IPS-18a (cell line): ENCODE measurements around the gene FAM184A.

Experiments
- H3K27ac ChIP-seq: one replicate; pipeline ENCODE4 v1.5.1; 2013; ENCODE audit warnings: low read length
- H3K27me3 ChIP-seq: one replicate; pipeline ENCODE4 v1.6.1; 2013; ENCODE audit warnings: mild to moderate bottlenecking, low read length; ENCODE audit not compliant: control insufficient read depth, insufficient read depth
- H3K36me3 ChIP-seq: one replicate; pipeline ENCODE4 v1.6.1; 2013; ENCODE audit warnings: low read depth, low read length; ENCODE audit not compliant: control insufficient read depth
- H3K4me1 ChIP-seq: one replicate; pipeline ENCODE4 v1.6.1; 2013; ENCODE audit warnings: low read depth, low read length; ENCODE audit not compliant: control insufficient read depth
- H3K4me3 ChIP-seq: one replicate; pipeline ENCODE4 v1.5.1; 2013; ENCODE audit warnings: low read length
- H3K9ac ChIP-seq: one replicate; pipeline ENCODE4 v1.6.1; 2013; ENCODE audit warnings: mild to moderate bottlenecking, low read length, moderate library complexity
- H3K9me3 ChIP-seq: one replicate; pipeline ENCODE4 v1.6.1; 2013; ENCODE audit warnings: low read depth, low read length; ENCODE audit not compliant: control insufficient read depth

FAM184A gene

GRCh38 chr6:119073307-119074051, 5.0 kb downstream of the FAM184A start:
- H3K36me3 ChIP-seq: no peaks in the 10 kb centered on the region
- peaks cover 6% of the 10 kb centered on the region for H3K4me1 ChIP-seq
- H3K27ac ChIP-seq: no peak overlapping the region
- H3K4me3 ChIP-seq: no peak overlapping the region
- no peak overlapping the region for H3K9ac ChIP-seq
- H3K27me3 ChIP-seq: peaks cover 13% of the 10 kb centered on the region
- H3K9me3 ChIP-seq: no peaks in the 10 kb centered on the region

GRCh38 chr6:119071576-119071975, 6.9 kb downstream of the FAM184A start:
- no peak overlapping the region for H3K27ac ChIP-seq
- no peak overlapping the region for H3K9ac ChIP-seq
- no peaks in the 10 kb centered on the region for H3K36me3 ChIP-seq
- no peaks in the 10 kb centered on the region for H3K4me1 ChIP-seq
- no peaks in the 10 kb centered on the region for H3K9me3 ChIP-seq
- no peaks in the 10 kb centered on the region for H3K27me3 ChIP-seq
- H3K4me3 ChIP-seq: no peak overlapping the region

GRCh38 chr6:119067091-119067490, 11.4 kb downstream of the FAM184A start:
- Histone ChIP-seq H3K4me1 (no peaks in the 10 kb centered on the region), H3K27ac (no peak overlapping the region), H3K9ac (no peak overlapping the region), H3K9me3 (no peaks in the 10 kb centered on the region), H3K36me3 (no peaks in the 10 kb centered on the region), H3K27me3 (no peaks in the 10 kb centered on the region), H3K4me3 (no peak overlapping the region)

GRCh38 chr6:119066517-119066916, 11.9 kb downstream of the FAM184A start:
- no peaks in the 10 kb centered on the region for H3K4me1 ChIP-seq
- no peak overlapping the region for H3K9ac ChIP-seq

GRCh38 chr6:119065955-119066354, 12.5 kb downstream of the FAM184A start:
- Histone ChIP-seq H3K36me3 (no peaks in the 10 kb centered on the region), H3K27ac (no peak overlapping the region), H3K9ac (no peak overlapping the region), H3K27me3 (no peaks in the 10 kb centered on the region), H3K9me3 (no peaks in the 10 kb centered on the region), H3K4me3 (no peak overlapping the region), H3K4me1 (peaks cover 2% of the 10 kb centered on the region)

More at GRCh38 chr6:119066517-119066916, 11.9 kb downstream of the FAM184A start:
- H3K36me3 ChIP-seq: no peaks in the 10 kb centered on the region
- H3K4me3 ChIP-seq: no peak overlapping the region
- H3K27ac ChIP-seq: no peak overlapping the region
- H3K27me3 ChIP-seq: no peaks in the 10 kb centered on the region
- H3K9me3 ChIP-seq: no peaks in the 10 kb centered on the region

GRCh38 chr6:119065382-119065781, 13.1 kb downstream of the FAM184A start:
- Histone ChIP-seq H3K9ac (no peak overlapping the region), H3K27me3 (no peaks in the 10 kb centered on the region), H3K9me3 (no peaks in the 10 kb centered on the region), H3K36me3 (no peaks in the 10 kb centered on the region), H3K4me1 (peaks cover 8% of the 10 kb centered on the region), H3K27ac (no peak overlapping the region), H3K4me3 (no peak overlapping the region)

GRCh38 chr6:119063491-119063890, 15.0 kb downstream of the FAM184A start:
- Histone ChIP-seq H3K27ac (no peak overlapping the region), H3K9ac (no peak overlapping the region), H3K4me1 (peaks cover 12% of the 10 kb centered on the region), H3K9me3 (no peaks in the 10 kb centered on the region), H3K36me3 (no peaks in the 10 kb centered on the region), H3K27me3 (no peaks in the 10 kb centered on the region), H3K4me3 (no peak overlapping the region)

GRCh38 chr6:119061215-119061614, 17.2 kb downstream of the FAM184A start:
- no peaks in the 10 kb centered on the region for H3K27me3 ChIP-seq
- no peaks in the 10 kb centered on the region for H3K36me3 ChIP-seq
- H3K9me3 ChIP-seq: no peaks in the 10 kb centered on the region
- H3K4me3 ChIP-seq: no peak overlapping the region
- H3K27ac ChIP-seq: no peak overlapping the region
- H3K4me1 ChIP-seq: peaks cover 17% of the 10 kb centered on the region
- H3K9ac ChIP-seq: no peak overlapping the region

- H3K36me3 ChIP-seq: no peaks in the 10 kb centered on the region
- no peak overlapping the region for H3K4me3 ChIP-seq
- H3K27ac ChIP-seq: no peak overlapping the region
- H3K27me3 ChIP-seq: no peaks in the 10 kb centered on the region
- no peaks in the 10 kb centered on the region for H3K9me3 ChIP-seq
- no peak overlapping the region for H3K9ac ChIP-seq
- peaks cover 17% of the 10 kb centered on the region for H3K4me1 ChIP-seq
Measured at GRCh38 chr6:119060255-119060907, 18.1 kb downstream of the FAM184A start.

- no peaks in the 10 kb centered on the region for H3K27me3 ChIP-seq
- H3K9ac ChIP-seq: no peak overlapping the region
- H3K36me3 ChIP-seq: no peaks in the 10 kb centered on the region
- H3K9me3 ChIP-seq: no peaks in the 10 kb centered on the region
- no peak overlapping the region for H3K4me3 ChIP-seq
- H3K27ac ChIP-seq: no peak overlapping the region
- peaks cover 23% of the 10 kb centered on the region for H3K4me1 ChIP-seq
Measured at GRCh38 chr6:119055069-119055468, 23.4 kb downstream of the FAM184A start.

- H3K9ac ChIP-seq: no peak overlapping the region
- H3K36me3 ChIP-seq: no peaks in the 10 kb centered on the region
- H3K27ac ChIP-seq: no peak overlapping the region
- H3K9me3 ChIP-seq: no peaks in the 10 kb centered on the region
- peaks cover 22% of the 10 kb centered on the region for H3K4me1 ChIP-seq
- H3K4me3 ChIP-seq: no peak overlapping the region
- no peaks in the 10 kb centered on the region for H3K27me3 ChIP-seq
Measured at GRCh38 chr6:119052987-119053386, 25.5 kb downstream of the FAM184A start.
